HG02623 (cell line): ENCODE results near the gene OLFML1.

ENCODE experiments used
- ATAC-seq: cut with Tn5 transposase; IDR thresholded peaks from one replicate; pipeline ENCODE4 v1.9.1; 2021; ENCODE audit warnings: moderate library complexity; ENCODE audit not compliant: unreplicated experiment

Gene OLFML1

DNA sequence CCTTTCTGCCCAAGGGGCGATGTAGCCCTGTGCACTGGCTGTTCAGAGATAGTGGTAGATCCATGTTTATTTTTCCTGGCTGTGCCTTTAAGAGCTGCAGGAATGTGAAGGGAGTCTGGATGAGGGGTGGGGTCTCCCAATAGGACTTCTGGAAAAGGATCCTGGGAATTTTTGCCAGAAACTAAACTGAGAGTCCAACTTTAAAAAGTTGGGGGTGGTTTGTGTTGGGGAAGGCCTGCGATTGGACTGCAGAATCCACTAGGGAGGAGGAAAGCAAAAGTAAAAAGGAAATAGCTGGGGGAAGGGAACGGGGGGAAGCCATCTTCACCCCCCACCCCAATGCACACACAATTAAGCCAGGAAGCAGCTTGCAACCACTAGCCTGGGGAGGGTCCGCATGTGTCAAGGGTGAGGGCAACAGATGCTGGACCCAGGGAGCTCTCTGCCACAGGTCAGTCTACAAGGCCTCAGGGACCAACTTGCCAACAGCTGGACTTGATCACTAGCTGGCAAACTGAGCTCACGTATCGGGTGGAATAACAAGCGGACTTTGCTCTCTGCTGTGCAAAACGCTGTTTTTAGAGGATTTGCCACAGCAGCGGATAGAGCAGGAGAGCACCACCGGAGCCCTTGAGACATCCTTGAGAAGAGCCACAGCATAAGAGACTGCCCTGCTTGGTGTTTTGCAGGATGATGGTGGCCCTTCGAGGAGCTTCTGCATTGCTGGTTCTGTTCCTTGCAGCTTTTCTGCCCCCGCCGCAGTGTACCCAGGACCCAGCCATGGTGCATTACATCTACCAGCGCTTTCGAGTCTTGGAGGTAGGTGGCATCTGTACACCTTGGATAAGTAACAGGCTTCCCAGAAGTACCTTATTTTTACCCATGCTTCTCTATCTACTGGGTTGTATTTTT, at the start of gene OLFML1:
OLFML1 (plus strand) TSS at position 321 of the 912 bp plus-strand sequence; CDS start at position 691, 370 bp downstream.
- ATAC-seq = no peak

DNA sequence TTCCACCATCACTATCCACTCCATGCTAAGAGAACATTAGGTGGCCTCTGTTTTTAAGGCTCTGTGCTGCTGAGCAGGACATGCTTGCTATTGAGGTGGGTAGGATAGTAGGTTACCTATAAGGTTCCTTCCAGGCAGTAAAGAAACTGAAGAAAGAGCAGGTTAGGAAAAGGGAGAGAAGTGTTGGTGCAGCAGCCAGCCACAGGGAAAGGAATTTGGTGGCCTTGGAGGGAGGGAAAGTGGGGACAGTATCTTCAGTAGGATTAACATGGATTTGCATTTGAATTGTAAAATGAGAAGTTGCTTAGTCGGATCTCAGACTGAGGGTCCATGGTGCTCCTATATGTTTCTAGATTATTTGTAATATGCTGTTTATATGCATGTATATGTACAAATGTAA, 49.2 kb upstream of the OLFML1 start:
- ATAC-seq = no peak

DNA sequence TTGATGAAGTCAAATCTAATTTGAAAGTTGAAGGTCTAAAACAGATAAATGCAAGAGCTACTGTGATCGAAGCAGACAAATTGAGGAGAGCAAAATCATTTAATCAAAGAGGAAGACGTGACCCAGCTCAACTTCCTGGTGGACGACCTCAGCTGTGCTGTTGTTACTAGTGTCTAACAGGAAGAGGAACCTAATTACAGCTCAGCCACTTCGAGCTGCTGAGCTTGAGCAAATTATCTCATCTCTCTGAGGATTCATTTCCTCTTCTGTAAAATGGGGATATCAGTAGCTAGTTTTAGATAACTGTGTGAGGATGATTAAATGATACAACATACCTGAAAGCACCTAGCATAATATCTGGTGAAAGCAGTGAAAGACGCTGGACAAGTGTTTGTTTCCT, 48.6 kb upstream of the OLFML1 start:
- peak; percentile 84 for ATAC-seq

DNA sequence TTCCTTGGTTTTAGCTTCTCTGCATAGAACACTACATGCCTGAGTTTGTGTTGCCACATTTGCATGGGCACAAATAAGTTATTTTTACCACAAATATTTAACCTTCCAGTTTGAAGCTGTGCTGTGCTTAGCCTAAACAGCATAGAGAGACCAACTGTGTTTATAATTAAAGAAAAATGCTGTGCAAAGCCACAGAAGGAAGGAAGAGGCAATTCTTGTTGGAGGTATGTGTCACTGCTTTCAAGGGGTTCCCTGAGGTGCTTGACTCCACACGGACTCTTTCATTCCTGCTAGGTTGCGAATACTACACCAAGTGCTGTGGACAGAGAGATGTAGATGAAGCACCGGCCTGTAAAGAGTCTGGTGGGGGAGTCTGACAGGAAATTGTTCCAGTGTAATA, 47.6 kb upstream of the OLFML1 start:
- no peak for ATAC-seq

DNA sequence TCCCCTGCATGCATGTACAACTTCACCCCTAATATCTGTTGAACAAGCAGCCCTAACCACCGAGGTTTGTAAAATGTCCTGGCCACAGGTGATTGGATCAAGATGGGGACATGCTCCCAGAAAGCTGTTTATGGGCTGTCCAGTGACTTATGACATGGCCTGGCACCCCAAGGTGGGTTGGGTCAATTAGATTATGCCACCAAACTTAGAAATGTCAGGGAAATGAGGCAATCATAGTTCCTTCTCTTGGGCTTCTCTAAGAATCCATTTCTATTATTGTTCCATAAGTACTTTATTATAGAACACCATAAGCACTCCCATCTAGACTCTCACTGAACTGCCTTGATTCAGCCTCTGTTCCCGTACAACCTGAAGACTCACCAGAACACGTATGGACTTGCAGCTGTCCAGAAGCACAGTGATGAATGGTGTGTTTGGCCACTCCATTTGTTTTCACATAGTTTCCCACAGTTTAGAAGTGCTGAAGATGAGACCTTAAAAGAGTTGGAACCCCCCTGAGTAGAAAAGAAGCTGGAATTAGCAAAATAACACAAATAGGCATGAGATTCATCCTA, 45.5 kb upstream of the OLFML1 start:
- ATAC-seq = no peak

DNA sequence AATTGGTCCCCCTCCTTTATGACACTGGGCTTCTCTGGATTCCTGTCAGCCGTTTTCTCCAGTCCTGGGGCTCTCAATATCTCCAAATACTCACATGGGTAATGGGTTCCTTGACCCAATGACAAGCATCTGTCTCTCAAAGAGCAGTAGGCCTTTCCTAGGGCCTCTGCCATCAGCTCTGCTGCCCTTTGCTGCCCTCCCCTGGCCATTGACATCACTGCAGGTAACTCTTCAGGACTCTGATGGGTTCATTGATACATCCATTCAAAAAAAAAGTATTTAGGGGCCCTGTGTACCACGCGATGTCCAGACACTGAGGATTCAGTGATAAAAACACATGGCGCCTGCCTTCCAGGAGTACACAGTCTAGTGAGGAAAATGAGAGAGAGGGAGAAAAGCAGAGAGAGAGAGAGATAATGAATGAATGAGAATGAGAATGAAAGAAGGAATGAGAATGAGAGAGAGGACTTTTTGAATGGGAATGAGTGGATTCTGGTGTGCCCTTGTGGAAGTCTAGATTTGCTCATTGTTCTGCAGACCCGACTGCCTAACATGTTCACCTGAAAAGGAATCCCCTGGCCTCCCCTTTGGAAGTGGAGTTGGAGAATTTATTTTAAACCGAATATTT, 42.6 kb upstream of the OLFML1 start:
- ATAC-seq = peak; percentile 83

DNA sequence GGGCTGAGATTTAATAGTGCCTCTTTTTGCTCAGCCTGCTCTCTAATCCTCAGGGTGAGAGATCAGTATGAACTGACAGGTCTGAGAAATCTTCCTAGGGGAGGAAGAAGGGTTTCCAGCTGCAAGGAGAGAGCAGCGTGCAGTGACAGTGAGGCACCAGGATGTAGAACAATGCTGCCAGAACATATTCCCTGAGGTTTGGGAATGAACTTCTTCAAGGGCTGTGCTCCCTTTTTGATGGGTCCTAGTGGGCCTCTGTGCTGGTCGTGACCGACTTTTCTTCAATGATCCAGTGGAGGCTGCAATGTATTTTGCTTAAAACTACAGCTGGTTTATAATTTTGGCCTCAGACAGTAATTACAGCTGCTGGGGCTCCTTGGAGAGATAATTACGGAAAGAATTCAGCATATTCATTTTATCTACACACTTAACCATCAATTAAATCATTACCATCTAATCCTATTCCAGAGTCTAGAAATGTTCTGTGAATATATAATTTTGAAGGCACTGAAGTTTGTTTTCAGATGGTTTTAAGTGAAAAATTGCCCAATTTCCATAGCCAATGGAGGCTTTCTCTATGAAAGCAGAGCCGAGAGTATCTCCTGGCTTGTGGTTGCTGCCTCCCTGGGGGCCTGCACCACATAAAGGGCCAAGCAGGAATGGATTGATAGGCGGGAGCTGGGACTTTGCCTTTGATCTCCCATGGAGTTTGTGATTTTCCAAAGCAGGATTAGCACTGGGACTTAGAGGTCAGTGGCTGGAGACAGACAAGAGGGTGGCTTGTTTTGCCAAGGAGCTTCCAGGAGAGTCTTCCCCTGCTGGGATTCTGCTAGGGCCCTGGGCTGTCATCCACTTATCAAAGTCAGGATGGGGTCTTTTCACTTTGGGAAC, 41.0 kb upstream of the OLFML1 start:
- ATAC-seq = no peak

DNA sequence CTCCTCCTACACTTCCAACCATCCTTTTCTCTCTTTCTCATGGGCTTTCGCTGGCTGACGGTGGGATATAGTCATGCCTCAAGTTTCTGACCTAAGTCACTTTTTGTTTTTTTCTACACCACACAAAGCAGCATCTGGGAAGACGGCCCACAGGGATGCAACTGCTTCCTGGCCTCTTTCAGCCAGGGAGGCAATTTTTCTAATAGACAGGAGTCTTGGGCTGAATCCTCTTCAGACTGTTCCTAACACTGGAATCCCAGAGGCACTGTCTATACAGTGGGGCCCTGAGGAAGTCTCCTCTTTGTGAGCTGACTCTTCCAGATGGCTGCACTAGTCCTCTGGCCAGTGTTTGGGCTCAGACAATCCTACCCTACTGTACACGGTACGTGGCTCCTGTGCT, 39.7 kb upstream of the OLFML1 start:
- no peak for ATAC-seq

DNA sequence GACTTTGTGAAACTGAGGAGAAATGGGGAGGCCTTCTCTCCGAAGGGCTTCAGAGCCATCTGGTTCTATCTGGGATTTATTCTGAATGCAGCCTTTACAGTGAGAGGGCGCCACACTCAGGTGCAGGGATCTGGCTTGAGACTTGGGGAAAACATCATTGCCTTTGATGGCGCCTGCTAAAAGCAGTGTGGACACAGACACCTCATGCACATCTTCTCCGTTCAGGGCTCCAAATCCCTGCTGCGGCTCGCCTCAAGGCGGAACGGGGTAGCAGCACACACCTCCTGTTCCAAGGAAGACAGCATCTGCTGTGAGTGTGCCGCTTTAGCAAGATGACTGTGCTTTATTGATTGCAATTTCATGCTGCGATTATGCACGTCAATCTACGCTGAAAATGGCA, 37.1 kb upstream of the OLFML1 start:
- ATAC-seq = no peak

DNA sequence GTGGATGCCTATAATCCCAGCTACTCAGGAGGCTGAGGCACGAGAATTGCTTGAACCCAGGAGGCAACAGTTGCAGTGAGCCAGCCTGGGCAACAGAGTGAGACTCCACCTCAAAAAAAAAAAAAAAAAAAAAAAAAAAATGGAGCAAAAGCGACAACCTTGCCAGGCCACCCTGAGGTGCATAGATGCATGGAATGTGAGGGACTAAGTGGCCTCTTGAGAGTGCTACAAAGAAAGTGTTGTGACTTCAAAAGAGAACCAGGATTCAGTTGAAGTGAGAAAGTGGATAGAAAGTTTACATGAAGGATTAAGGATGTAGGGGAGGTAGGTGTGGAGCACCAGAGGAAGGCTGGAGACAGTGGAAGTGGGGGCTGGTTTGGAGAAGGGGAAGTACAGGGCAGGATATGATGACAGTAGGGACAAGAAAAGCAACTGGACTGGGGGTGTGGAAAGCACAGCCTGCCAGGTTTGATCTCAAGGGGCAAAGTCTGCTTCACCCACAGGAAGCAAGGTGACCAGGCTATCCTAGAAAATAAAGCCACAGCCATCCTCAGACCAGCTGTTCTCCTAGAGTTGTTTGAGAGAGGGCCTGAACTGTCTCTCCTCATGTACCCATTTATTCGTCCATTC, 36.0 kb upstream of the OLFML1 start:
- no peak for ATAC-seq

DNA sequence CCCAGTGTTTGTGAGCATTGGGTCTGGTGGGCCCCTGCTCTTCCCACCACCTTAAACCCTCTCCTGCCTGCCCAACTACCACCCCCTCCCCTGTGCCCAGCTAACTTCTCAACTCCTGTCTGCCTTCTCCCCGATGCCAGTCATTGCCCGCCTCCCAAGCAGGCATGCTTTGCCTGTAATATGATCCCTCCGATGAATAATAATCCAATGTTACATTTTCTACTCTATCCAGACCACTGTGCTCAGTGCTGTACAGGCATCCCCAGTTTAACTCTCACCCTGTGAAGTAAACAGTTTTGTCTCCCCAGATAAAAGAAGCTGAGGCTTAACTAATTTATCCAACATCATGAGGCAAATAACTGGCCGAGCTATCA, 35.5 kb upstream of the OLFML1 start:
- ATAC-seq = no peak

DNA sequence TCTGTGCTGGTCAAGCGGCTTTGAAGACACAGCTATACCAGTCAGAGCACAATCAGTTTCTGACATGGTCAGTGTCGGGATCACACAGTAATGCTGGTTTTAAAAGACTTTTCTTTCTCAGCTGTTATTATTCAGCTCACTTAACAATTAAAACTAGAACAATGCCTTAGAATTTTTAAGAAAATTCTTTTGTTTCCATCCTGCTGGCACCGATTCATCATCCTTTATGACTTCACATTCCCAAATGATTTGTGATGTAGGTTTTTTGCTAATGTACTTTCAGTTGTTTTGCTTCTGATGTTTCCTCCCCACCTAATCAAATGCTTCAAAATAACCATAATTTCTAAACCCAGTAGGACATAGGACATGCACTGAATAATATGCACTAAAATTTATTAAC, 34.5 kb upstream of the OLFML1 start:
- no peak for ATAC-seq

DNA sequence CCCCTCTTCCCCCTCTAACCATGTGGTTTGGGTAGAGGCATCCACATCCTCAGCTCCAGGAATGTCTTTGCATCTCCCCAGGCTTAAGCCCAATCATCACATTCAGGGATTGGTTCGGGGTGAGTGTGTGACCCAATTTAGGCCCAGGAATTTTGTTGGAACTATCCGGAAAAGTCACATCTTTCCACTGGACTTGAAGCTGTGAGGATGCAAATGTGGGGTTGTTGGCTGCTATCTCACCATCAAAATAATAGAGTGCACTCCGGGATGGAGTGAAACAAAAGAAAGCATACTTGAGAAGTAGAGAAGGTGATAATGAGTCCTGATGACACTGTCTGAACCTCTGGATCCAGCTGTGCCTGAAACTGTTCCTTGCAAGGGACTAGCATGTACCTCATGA, 33.8 kb upstream of the OLFML1 start:
- ATAC-seq = no peak

DNA sequence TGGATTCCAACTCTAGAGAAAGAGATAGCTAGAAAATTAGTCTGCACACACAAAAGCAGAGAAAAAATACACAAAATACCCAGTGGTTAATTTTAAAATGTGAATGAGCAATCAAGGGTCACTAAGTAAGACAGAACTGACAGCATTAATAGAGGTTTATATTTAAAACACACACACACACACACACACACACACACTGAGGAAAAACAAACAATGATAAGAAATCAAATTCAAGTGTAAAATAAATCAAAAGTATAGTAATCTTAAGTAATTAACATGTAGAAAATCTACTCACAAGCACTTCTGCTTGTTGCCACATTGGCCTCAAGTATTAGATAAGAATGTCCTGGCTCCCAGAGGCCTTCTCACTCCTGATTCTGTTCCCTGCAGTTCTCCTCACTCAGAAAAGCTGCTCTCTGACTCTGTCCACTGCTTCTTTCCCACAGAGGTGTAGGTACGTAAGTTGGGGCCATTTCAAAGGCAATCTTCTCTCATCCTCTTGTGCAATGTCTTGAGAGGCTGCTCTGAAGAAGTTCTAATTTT, 33.3 kb upstream of the OLFML1 start:
- no peak for ATAC-seq

DNA sequence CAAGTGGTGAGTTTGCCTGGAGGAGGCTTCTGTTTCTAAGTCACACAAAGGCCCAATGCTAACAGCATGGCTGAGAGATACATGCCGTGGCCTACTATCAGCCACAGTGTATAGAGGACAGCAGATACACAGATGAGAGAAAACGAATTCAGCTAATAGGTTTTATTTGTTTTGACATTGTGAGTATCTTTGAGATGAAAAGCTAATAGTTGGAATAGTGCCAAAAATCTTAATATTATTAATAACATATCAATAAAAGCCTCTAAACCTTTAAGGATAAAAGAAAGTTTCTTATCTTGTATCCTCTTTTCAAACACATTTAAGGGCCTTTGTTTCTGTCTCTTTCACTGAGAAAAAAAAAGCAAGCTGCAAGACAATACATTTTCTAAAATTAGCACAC, 30.5 kb upstream of the OLFML1 start:
- ATAC-seq = no peak

DNA sequence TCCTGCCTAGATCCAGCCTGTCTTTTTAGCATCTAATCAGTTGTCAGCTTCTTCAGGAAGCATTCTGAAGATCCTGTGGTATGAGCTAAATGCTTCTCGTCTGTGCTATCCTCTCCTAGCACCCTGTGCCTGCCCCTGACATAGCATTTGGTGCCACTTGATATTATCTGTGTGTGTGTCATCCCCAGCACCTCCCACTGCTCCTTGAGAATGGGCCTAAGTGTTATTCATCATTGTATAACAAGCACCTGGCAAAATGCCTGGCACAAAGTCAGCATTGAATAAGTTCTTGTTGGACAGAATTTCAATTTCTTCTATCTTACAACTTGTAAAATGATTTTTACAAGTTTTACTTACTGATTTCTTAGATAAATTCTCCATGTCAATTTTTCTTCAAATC, 28.1 kb upstream of the OLFML1 start:
- no peak for ATAC-seq

DNA sequence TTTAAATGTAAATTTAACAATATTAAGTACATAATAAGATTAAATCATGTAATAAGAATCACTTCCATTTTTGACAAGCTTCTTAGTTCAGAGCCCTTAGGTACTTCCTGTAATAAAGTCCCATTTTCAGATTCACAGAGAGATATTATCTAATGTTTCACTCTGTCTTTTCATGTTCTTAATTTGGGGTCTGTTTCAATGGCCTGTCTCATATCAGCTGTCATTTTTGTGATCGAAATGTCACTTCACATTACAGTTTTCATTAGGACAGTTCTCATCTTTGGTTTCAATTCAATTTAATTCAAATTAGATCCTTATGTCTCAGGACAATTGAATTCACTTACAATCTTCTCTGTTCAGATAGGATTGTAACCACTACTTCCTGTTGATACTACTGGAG, 22.6 kb upstream of the OLFML1 start:
- no peak for ATAC-seq

DNA sequence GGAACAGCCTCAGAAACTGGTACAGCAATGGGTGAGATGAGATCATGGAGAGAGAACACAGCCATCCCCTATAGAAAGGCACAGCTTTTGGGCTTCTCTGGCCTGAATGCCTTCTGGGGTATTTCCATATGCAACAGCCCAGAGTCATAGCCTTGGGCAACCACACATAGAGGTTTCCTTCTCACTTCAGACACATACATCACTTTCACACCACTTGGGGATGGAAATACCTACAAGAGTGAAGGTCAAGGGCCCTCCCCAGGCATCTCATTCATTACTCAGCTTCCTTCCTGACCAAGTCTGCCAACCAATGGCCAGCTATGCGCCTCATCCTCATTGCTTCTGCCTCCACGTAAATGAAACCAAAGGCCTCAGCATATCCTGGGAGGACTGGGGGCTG, 17.7 kb upstream of the OLFML1 start:
- peak; percentile 55 for ATAC-seq

DNA sequence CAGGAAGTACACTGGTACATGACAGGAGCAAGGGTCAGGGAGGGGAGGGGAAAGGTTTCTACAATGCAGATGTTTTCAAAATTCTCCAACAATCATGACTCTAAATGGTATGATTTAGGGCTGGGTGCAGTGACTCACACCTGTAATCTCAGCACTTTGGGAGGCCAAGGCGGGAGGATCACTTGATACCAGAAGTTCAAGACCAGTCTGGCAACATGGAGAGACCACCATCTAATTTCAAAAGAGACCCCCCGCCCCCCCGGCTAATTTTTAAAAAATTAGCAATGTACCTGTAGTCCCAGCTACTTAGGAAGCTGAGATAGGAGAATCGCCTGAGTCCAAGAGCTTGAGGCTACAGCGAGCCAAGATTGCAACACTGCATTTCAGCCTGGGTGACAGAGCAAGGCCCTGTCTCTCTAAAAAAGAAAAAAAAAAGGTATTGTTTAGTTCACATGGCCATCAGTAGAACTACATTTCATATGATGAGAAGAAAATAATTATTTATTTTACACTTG, 15.9 kb upstream of the OLFML1 start:
- ATAC-seq = no peak

DNA sequence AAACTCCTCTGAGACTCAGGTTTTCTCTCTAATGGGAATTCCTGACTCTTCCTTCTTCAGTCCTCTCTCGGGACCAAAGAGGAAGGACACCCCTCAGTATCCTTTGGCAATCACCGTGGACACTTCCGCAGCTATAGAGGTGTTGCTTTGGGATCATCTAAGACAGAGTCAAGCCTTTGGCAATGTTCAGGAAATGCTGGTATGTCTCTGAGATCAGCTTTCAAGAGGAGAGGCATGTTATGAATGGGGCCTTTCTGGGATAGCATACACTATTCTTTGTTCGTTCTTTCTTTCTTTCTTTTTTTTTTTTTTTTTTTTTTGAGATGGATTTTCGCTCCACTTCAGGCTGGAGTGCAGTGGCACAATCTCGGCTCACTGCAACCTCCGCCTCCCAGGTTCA, 14.2 kb upstream of the OLFML1 start:
- ATAC-seq = no peak
